HepG2 (cell line): ENCODE data around the gene CELSR2. TPM values are rescaled to one million over a fixed set of nuclear protein-coding genes. Genes with fewer than 3 reads are reported as not detected.

ENCODE experiments used
- ARNT ChIP-seq: fragments of 450-650 bp; IDR thresholded peaks from 2 replicates; pipeline ENCODE4 v1.6.1; 2017
- ATF1 ChIP-seq: IDR thresholded peaks from 2 replicates; pipeline ENCODE4 v1.6.1; 2016; ENCODE audit warnings: mild to moderate bottlenecking, control low read depth
- DPF2 ChIP-seq: sonication (generic); formaldehyde crosslinking; IDR thresholded peaks from 2 replicates; pipeline ENCODE4 v1.4.0; 2020; ENCODE audit warnings: mild to moderate bottlenecking, low read depth, missing genetic modification reagents, borderline replicate concordance
- EP300 ChIP-seq, 3 experiments: sonication (generic) in 1 of 3; formaldehyde crosslinking in 1 of 3; IDR thresholded peaks; 2 replicates each; pipeline versions ENCODE4 v1.5.1 to v1.6.1; 2011 to 2020; ENCODE audit warnings: low read depth in 2 of 3, low read length in 2 of 3, borderline replicate concordance in 1 of 3, improper control_type of control experiment in 1 of 3, mild to moderate bottlenecking in 1 of 3, missing genetic modification reagents in 1 of 3, moderate library complexity in 1 of 3
- HHEX ChIP-seq: IDR thresholded peaks from 2 replicates; pipeline ENCODE4 v1.6.1; 2016; ENCODE audit warnings: control low read depth
- ISX ChIP-seq: sonication (generic); formaldehyde crosslinking; conservative IDR thresholded peaks from 2 replicates; pipeline ENCODE4 v1.5.0; 2020; ENCODE audit warnings: missing genetic modification reagents
- MTF2 ChIP-seq: sonication (generic); formaldehyde crosslinking; IDR thresholded peaks from 2 replicates; pipeline ENCODE4 v1.5.0; 2020; ENCODE audit warnings: missing genetic modification reagents, borderline replicate concordance
- NFYC ChIP-seq: IDR thresholded peaks from 2 replicates; pipeline ENCODE4 v1.6.1; 2016; ENCODE audit warnings: missing genetic modification reagents, missing compliant biosample characterization
- POLR2A ChIP-seq, 2 experiments: IDR thresholded peaks; 2 replicates each; pipeline ENCODE4 v1.6.1; 2011; ENCODE audit warnings: low read depth in 2 of 2, low read length in 2 of 2, mild to moderate bottlenecking in 1 of 2, moderate library complexity in 1 of 2; ENCODE audit not compliant: insufficient read depth in 1 of 2
- RORA ChIP-seq: sonication (generic); formaldehyde crosslinking; IDR thresholded peaks from 2 replicates; pipeline ENCODE4 v1.5.0; 2020; ENCODE audit warnings: mild to moderate bottlenecking, missing genetic modification reagents, moderate library complexity
- SAFB2 ChIP-seq: sonication (generic); formaldehyde crosslinking; IDR thresholded peaks from 2 replicates; pipeline ENCODE4 v1.5.1; 2020; ENCODE audit warnings: missing genetic modification reagents, low read depth, mild to moderate bottlenecking, borderline replicate concordance
- SALL2 ChIP-seq: sonication (generic); formaldehyde crosslinking; IDR thresholded peaks from 2 replicates; pipeline ENCODE4 v1.8.1; 2023; ENCODE audit warnings: mild to moderate bottlenecking, missing genetic modification reagents, inconsistent platforms
- SP4 ChIP-seq: sonication (generic); formaldehyde crosslinking; IDR thresholded peaks from 2 replicates; pipeline ENCODE4 v1.8.1; 2023; ENCODE audit warnings: mild to moderate bottlenecking, missing genetic modification reagents
- ZNF17 ChIP-seq: sonication (generic); formaldehyde crosslinking; IDR thresholded peaks from 2 replicates; pipeline ENCODE4 v1.5.0; 2020; ENCODE audit warnings: mild to moderate bottlenecking, missing genetic modification reagents
- ZNF562 ChIP-seq: sonication (generic); formaldehyde crosslinking; IDR thresholded peaks from 2 replicates; pipeline ENCODE4 v1.8.0; 2022; ENCODE audit warnings: missing genetic modification reagents, borderline replicate concordance
- ZNF749 ChIP-seq: sonication (generic); formaldehyde crosslinking; IDR thresholded peaks from 2 replicates; pipeline ENCODE4 v1.8.0; 2022; ENCODE audit warnings: mild to moderate bottlenecking, missing genetic modification reagents, moderate library complexity, borderline replicate concordance
- polyA plus RNA-seq, 8 experiments: library from polyadenylated mRNA; depleted of rRNA in 3 of 8; stranded (reverse) in 7 of 8; unstranded in 1 of 8; fragments of >200 nt; fragmentation: Illumina TruSeq in 4 of 8; extraction: Trizol in 4 of 8; gene quantifications; 2 replicates each; pipeline versions ENCODE4 v1.2.1 to v1.2.3, GENCODE V29; 2011 to 2016; ENCODE audit warnings: low read depth in 4 of 8, missing spikeins in 1 of 8, mixed read lengths in 1 of 8; ENCODE audit not compliant: insufficient read depth in 1 of 8
- total RNA-seq, 5 experiments: library from RNA; depleted of rRNA; stranded (reverse); fragments of >200 nt; fragmentation: Illumina TruSeq; extraction: Trizol; gene quantifications; 2 replicates each; pipeline ENCODE4 v1.2.3, GENCODE V29; 2016; ENCODE audit warnings: low read depth in 1 of 5
- TF ChIP-seq, protein P1 (sequence below): sonication (generic); formaldehyde crosslinking; IDR thresholded peaks from 2 replicates; pipeline ENCODE4 v1.4.0; 2020; ENCODE audit warnings: missing genetic modification reagents, borderline replicate concordance
- TF ChIP-seq, protein P2 (sequence below): sonication (generic); formaldehyde crosslinking; IDR thresholded peaks from 2 replicates; pipeline ENCODE4 v1.4.0; 2020; ENCODE audit warnings: missing genetic modification reagents, low read depth, mild to moderate bottlenecking, borderline replicate concordance
- TF ChIP-seq, protein P3 (sequence below): sonication (generic); formaldehyde crosslinking; IDR thresholded peaks from 2 replicates; pipeline ENCODE4 v1.5.0; 2020; ENCODE audit warnings: mild to moderate bottlenecking, missing genetic modification reagents
- TF ChIP-seq, protein P4 (sequence below): sonication (generic); formaldehyde crosslinking; IDR thresholded peaks from 2 replicates; pipeline ENCODE4 v1.5.1; 2020; ENCODE audit warnings: missing genetic modification reagents, mild to moderate bottlenecking, borderline replicate concordance
- TF ChIP-seq, protein P5 (sequence below): sonication (generic); IDR thresholded peaks from 2 replicates; pipeline ENCODE4 v1.6.1; 2016; ENCODE audit warnings: low read depth, borderline replicate concordance

Gene CELSR2
- total and polyA plus RNA-seq, 2 of the 13 experiments (the other 11 are each of a cell fraction or from before 2014, with no cell fraction given): 4.0 to 6.6 TPM

DNA sequence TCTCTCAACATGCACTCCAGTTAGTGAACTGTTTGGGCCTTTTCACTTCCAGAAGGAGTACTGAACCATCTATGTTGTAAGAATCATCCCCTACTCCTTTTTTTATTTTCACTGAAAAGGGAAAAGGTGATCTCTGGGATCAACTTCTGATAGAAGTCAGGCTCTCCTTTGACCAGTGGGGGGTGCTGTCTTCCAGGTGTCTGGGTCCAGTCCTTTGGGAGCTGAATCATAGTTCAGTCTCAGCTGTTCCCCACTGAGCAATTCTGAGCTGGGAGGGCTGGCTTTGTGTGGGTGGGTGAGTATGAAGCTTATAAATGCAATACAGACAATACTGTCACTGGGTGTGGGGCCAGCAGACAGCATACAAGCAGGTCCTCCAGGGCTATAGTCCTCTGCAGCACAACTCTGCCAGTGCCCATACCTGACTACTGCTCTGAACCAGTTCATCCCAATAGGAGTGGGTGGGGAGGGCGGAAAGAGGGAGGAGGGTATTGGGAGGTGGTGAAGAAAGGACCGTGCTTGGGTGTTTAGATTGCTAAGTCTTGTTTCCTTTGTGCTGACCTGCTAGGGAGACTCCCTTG is 48.1 kb upstream of the CELSR2 start (continued):
- TF ChIP-seq, protein P1, sequence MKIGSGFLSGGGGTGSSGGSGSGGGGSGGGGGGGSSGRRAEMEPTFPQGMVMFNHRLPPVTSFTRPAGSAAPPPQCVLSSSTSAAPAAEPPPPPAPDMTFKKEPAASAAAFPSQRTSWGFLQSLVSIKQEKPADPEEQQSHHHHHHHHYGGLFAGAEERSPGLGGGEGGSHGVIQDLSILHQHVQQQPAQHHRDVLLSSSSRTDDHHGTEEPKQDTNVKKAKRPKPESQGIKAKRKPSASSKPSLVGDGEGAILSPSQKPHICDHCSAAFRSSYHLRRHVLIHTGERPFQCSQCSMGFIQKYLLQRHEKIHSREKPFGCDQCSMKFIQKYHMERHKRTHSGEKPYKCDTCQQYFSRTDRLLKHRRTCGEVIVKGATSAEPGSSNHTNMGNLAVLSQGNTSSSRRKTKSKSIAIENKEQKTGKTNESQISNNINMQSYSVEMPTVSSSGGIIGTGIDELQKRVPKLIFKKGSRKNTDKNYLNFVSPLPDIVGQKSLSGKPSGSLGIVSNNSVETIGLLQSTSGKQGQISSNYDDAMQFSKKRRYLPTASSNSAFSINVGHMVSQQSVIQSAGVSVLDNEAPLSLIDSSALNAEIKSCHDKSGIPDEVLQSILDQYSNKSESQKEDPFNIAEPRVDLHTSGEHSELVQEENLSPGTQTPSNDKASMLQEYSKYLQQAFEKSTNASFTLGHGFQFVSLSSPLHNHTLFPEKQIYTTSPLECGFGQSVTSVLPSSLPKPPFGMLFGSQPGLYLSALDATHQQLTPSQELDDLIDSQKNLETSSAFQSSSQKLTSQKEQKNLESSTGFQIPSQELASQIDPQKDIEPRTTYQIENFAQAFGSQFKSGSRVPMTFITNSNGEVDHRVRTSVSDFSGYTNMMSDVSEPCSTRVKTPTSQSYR (CRISPR knock-in tag): no peak
- TF ChIP-seq ZNF562 (CRISPR knock-in tag) (no peak), POLR2A (IDR thresholded peaks at IDR 0.05; ENCODE audit: insufficient read depth in 1 of 2, low read depth in 2 of 2, low read length in 2 of 2) (no peak), ATF1 (no peak), EP300 (IDR thresholded peaks at IDR 0.05; ENCODE audit: low read depth in 2 of 2, low read length in 2 of 2) (no peak), EP300 (CRISPR knock-in tag; IDR thresholded peaks at IDR 0.05; ENCODE audit: borderline replicate concordance) (no peak), ZNF749 (CRISPR knock-in tag) (no peak), HHEX (no peak), DPF2 (CRISPR knock-in tag) (no peak), RORA (CRISPR knock-in tag) (no peak), ISX (CRISPR knock-in tag) (no peak), SP4 (CRISPR knock-in tag) (no peak), SAFB2 (CRISPR knock-in tag) (no peak), ARNT (no peak), ZNF17 (no peak), MTF2 (CRISPR knock-in tag) (no peak), SALL2 (CRISPR knock-in tag) (no peak), NFYC (CRISPR knock-in tag) (no peak)
- TF ChIP-seq, protein P2, sequence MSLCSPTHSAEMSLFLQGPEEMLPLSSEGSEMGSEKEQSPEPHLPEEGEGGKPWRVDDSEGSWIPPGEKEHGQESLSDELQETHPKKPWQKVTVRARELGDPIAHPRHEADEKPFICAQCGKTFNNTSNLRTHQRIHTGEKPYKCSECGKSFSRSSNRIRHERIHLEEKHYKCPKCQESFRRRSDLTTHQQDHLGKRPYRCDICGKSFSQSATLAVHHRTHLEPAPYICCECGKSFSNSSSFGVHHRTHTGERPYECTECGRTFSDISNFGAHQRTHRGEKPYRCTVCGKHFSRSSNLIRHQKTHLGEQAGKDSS (CRISPR knock-in tag): no peak
- TF ChIP-seq, protein P3, sequence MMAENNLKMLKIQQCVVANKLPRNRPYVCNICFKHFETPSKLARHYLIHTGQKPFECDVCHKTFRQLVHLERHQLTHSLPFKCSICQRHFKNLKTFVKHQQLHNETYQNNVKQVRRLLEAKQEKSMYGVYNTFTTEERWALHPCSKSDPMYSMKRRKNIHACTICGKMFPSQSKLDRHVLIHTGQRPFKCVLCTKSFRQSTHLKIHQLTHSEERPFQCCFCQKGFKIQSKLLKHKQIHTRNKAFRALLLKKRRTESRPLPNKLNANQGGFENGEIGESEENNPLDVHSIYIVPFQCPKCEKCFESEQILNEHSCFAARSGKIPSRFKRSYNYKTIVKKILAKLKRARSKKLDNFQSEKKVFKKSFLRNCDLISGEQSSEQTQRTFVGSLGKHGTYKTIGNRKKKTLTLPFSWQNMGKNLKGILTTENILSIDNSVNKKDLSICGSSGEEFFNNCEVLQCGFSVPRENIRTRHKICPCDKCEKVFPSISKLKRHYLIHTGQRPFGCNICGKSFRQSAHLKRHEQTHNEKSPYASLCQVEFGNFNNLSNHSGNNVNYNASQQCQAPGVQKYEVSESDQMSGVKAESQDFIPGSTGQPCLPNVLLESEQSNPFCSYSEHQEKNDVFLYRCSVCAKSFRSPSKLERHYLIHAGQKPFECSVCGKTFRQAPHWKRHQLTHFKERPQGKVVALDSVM (CRISPR knock-in tag): 0 out of 2 replicates have a peak, but pooled peaks have one; percentile 2
- TF ChIP-seq, protein P4, sequence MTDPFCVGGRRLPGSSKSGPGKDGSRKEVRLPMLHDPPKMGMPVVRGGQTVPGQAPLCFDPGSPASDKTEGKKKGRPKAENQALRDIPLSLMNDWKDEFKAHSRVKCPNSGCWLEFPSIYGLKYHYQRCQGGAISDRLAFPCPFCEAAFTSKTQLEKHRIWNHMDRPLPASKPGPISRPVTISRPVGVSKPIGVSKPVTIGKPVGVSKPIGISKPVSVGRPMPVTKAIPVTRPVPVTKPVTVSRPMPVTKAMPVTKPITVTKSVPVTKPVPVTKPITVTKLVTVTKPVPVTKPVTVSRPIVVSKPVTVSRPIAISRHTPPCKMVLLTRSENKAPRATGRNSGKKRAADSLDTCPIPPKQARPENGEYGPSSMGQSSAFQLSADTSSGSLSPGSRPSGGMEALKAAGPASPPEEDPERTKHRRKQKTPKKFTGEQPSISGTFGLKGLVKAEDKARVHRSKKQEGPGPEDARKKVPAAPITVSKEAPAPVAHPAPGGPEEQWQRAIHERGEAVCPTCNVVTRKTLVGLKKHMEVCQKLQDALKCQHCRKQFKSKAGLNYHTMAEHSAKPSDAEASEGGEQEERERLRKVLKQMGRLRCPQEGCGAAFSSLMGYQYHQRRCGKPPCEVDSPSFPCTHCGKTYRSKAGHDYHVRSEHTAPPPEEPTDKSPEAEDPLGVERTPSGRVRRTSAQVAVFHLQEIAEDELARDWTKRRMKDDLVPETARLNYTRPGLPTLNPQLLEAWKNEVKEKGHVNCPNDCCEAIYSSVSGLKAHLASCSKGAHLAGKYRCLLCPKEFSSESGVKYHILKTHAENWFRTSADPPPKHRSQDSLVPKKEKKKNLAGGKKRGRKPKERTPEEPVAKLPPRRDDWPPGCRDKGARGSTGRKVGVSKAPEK (CRISPR knock-in tag): no peak
- TF ChIP-seq, protein P5, sequence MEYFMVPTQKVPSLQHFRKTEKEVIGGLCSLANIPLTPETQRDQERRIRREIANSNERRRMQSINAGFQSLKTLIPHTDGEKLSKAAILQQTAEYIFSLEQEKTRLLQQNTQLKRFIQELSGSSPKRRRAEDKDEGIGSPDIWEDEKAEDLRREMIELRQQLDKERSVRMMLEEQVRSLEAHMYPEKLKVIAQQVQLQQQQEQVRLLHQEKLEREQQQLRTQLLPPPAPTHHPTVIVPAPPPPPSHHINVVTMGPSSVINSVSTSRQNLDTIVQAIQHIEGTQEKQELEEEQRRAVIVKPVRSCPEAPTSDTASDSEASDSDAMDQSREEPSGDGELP: peak; percentile 66; the same call in 1 of the 2 replicates
